Colonic mucosa (tissue), 4 donors: ENCODE measurements around the gene CPA4. TPM values are rescaled to one million over a fixed set of nuclear protein-coding genes. Genes with fewer than 3 reads are reported as not detected.

ENCODE experiments used
- DNase-seq: peaks from one replicate; pipeline ENCODE4 v3.0.0-alpha.2; 2020
- H3K27ac ChIP-seq: fragments of 200-600 bp; one replicate; pipeline ENCODE4 v1.8.0; 2021
- H3K27me3 ChIP-seq: fragments of 200-600 bp; one replicate; pipeline ENCODE4 v1.8.0; 2021
- H3K36me3 ChIP-seq: fragments of 200-600 bp; one replicate; pipeline ENCODE4 v1.8.0; 2021
- H3K4me1 ChIP-seq: fragments of 200-600 bp; one replicate; pipeline ENCODE4 v1.8.0; 2021; ENCODE audit warnings: mild to moderate bottlenecking
- H3K4me3 ChIP-seq: fragments of 200-600 bp; one replicate; pipeline ENCODE4 v1.8.0; 2021
- H3K9ac ChIP-seq, 2 donors: one replicate each; pipeline ENCODE4 v1.7.0; 2013; ENCODE audit warnings: control low read depth in 2 of 2, low read depth in 2 of 2, low read length in 2 of 2
- H3K9me3 ChIP-seq: fragments of 200-600 bp; one replicate; pipeline ENCODE4 v1.8.0; 2021
- intact Hi-C: fragments of 100-400 bp; cut with DNase I; formaldehyde crosslinking; loops from one replicate; pipeline ENCODE4 v1.14.1; 2022
- total RNA-seq, 2 donors: library from RNA; stranded (reverse); fragmentation: NEBNext Ultra II Directional in 1 of 2; extraction: Animal tissue kit (Norgen Biotek cat#: 25700) in 1 of 2; gene quantifications; one replicate each; pipeline ENCODE4 v1.2.1, GENCODE V29; 2021
- TF ChIP-seq, protein P1 (sequence below): fragments of 200-600 bp; IDR thresholded peaks from one replicate; pipeline ENCODE4 v1.8.0; 2022; ENCODE audit warnings: antibody characterized with exemption, mild to moderate bottlenecking
- donor health status: healthy.
- donor health status: DM: no; HTN: no; CAD: no.
- donor health status: DM: no; HTN: no; CAD: no.

The CPA4 gene
- total RNA-seq, 2 donors from 2014 or later = not detected

DNA sequence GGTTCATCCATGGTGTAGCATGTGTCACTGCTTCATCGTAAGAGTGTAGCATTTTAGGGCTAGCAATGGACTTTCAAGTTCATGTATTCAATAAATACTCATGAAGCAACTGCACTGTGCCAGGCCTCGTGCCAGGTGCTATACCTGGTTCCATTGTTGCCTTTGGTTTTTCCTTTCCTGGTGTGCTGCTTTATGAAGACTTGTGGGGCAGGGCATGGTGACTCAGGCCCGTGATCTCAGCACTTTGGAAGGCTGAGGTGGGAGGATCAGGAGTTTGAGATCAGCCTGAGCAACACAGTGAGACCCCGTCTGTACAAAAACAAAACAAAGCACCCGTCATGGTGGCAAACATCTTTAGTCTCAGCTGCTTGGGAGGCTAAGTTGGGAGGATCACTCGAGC, 2.2 kb upstream of the CPA4 start:
- Histone ChIP-seq H3K4me1 (no peaks in the 10 kb centered on the region), H3K27me3 (no peaks in the 10 kb centered on the region), H3K4me3 (no peak overlapping the region), H3K36me3 (no peaks in the 10 kb centered on the region), H3K9ac (no peak overlapping the region), H3K9me3 (no peaks in the 10 kb centered on the region), H3K27ac (no peak overlapping the region)
- TF ChIP-seq, protein P1, sequence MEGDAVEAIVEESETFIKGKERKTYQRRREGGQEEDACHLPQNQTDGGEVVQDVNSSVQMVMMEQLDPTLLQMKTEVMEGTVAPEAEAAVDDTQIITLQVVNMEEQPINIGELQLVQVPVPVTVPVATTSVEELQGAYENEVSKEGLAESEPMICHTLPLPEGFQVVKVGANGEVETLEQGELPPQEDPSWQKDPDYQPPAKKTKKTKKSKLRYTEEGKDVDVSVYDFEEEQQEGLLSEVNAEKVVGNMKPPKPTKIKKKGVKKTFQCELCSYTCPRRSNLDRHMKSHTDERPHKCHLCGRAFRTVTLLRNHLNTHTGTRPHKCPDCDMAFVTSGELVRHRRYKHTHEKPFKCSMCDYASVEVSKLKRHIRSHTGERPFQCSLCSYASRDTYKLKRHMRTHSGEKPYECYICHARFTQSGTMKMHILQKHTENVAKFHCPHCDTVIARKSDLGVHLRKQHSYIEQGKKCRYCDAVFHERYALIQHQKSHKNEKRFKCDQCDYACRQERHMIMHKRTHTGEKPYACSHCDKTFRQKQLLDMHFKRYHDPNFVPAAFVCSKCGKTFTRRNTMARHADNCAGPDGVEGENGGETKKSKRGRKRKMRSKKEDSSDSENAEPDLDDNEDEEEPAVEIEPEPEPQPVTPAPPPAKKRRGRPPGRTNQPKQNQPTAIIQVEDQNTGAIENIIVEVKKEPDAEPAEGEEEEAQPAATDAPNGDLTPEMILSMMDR = no peak
- intact Hi-C loops = no loop called here
- DNase-seq = no peak

DNA sequence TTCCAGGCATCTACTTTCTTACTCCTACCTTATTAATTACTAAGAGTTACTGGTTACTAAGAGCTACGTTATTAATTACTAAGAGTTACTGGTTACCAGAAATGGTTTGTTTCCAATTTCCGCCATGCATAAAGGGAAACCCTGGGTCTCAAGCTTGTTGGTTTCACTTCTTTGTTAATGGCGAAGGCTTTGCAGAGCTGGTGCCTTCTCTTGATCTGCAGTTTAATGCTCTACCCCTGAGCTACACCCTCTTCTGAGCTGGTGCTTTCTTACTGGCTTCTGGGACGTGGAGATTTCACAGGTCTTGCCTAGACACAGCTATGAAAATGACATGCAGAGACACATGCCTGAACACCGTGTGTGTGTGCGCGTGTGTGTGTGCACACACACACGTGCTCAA, 560 bp downstream of the CPA4 start:
- no peaks in the 10 kb centered on the region for H3K4me1 ChIP-seq
- intact Hi-C loops = no loop called here
- DNase-seq = no peak
- H3K27ac ChIP-seq = no peak overlapping the region
- H3K36me3 ChIP-seq = no peaks in the 10 kb centered on the region
- TF ChIP-seq, protein P1 = no peak
- no peaks in the 10 kb centered on the region for H3K27me3 ChIP-seq
- H3K9me3 ChIP-seq = no peaks in the 10 kb centered on the region
- H3K4me3 ChIP-seq = no peak overlapping the region
- H3K9ac ChIP-seq = no peak overlapping the region

DNA sequence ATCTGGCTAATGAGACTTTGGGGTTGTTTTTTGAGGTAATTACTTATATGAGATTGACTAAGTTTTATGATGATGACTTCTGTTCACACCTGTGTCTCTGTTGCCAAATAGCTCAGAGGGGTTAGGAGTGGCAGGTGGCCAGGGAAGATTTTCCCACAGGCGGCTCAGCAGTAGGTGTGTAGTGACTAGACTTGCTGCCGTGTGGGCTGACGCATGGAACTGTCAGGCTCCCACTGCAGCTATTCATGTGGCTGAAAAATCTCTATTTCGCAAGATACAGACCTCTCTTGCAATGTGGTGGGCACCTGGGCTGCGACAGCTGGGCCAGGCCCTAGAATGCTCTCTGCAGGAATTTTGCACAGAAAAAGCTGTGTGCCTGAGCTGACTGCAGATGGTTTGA, 1.4 kb downstream of the CPA4 start:
- Histone ChIP-seq H3K9me3 (no peaks in the 10 kb centered on the region), H3K9ac (no peak overlapping the region), H3K36me3 (no peaks in the 10 kb centered on the region), H3K27me3 (no peaks in the 10 kb centered on the region), H3K4me1 (no peaks in the 10 kb centered on the region), H3K27ac (no peak overlapping the region), H3K4me3 (no peak overlapping the region)
- intact Hi-C loops = no loop called here
- TF ChIP-seq, protein P1 = no peak
- no peak for DNase-seq

DNA sequence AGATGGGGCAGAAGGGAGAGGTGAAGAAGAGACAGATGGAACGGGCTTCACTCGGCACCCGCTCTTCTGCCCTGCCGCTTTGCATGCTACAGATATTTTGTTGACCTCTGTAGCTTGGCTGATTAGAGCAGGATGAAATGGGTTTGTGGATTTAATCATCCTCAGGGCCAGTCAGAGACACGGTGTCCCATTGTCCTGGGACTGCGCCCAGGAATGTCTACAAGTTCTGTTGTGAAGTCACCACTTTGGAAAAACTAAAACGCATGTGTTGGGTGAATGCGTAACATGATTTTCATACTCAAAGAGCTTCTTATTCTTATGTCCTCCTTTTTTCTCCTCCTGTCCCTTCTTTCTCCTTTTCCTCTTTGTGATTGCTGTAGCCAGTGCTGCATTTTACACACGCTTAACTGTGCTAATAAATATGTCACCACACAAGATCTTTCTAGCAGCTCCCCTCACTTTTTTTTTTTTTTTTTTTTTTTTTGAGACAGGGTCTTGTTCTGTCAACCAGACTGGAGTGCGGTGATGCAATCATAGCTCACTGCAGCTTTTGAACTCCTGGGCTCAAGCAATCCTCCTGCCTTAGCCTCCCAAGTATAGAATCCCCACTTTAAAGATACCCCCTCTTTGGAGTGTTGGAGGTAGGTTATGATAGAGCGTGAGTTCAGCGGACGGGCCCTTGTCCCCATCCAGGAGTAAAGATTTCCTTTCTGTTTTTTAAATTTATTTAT, 3.4 kb downstream of the CPA4 start:
- Histone ChIP-seq H3K4me3 (no peak overlapping the region), H3K36me3 (no peaks in the 10 kb centered on the region), H3K9ac (no peak overlapping the region), H3K27ac (no peak overlapping the region), H3K9me3 (no peaks in the 10 kb centered on the region), H3K4me1 (no peaks in the 10 kb centered on the region), H3K27me3 (no peaks in the 10 kb centered on the region)
- intact Hi-C loops = no loop called here
- TF ChIP-seq, protein P1 = no peak
- DNase-seq = no peak

DNA sequence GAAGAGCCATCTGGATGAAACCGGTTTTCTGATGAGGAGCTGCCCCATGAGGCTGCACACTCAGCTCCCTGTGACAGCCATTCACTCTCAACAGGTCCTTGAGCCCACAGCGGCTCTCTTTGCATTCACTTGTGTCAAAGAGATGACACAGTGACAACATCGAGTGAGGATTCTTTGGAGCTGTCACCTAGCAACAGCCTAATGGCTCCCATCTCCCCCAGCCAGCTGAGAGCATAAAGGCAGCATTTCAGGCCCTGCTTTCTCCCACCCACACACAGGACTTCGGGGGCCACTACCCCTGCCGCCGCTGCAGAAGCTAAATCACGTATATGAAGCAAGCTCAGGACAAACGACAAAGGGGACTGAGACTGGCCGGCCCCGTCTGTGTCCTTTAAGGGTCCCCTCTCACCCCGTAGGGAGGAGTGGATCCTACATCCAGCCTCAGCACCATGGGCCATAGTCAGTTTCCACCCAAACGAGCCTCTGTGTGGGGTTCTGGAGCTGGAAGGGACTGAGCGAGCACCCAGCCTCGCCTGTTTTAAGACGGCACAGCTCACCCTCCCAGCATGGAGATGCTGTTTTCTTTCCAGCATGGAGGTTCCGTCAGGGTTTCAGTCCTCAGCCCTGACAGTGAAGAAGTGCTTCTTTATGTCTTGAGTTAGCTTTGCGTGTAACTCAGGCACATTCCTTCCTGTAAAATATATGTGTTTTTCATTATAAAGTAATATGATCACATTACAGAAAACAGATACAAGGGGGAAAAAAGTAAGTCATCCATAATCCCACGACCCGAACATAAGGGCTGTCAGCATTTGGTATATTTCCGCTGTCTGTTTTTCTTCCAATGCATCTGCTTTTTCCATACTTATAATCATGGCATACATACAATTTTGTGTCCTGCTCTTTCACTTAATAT, 4.9 kb downstream of the CPA4 start:
- Histone ChIP-seq H3K27ac (no peak overlapping the region), H3K27me3 (no peaks in the 10 kb centered on the region), H3K9me3 (no peaks in the 10 kb centered on the region), H3K4me1 (no peaks in the 10 kb centered on the region), H3K9ac (no peak overlapping the region), H3K36me3 (no peaks in the 10 kb centered on the region), H3K4me3 (no peak overlapping the region)
- no peak for DNase-seq
- TF ChIP-seq, protein P1 = no peak
- intact Hi-C loops = no loop called here
